ENCODE data around the gene RAB10. TPM values are rescaled to one million over a fixed set of nuclear protein-coding genes. Genes with fewer than 3 reads are reported as not detected.
"Not testable (repeated sequence)": the region's sequence is repeated elsewhere in the genome, so short reads cannot be mapped to it uniquely, and the experiment has no call there.

Gene RAB10
- total RNA-seq, 4 donors from 2014 or later: 61.9 to 95.6 (median 85.1) TPM

DNA sequence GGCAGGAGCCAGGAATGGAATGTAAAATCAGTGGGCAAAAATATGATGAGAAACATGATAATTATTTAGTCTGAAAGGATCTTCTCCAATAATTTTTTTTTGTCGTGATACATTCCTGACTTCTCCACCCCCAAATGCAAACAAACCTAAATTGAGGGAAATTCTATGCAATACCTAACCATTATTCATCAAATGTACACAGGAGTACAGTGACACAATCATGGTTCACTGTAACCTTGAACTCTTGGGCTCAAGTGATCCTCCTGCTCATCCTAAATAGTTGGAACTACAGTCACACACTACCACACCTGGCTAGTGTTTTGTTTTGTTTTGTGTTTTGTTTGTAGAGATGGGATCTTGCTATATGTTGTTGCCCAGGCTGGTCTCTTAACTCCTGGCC lies 46.5 kb downstream of the RAB10 start:
- Histone ChIP-seq H3K9me3 (no peaks in the 10 kb centered on the region), H3K36me3 (no peaks in the 10 kb centered on the region), H3K27me3 (no peaks in the 10 kb centered on the region), H3K4me3 (no peak overlapping the region), H3K4me1 (peaks cover 0 to 12% (median 0%) of the 10 kb centered on the region in 4 donors), H3K27ac (no peak overlapping the region)
- TF ChIP-seq POLR2A (IDR thresholded peaks at IDR 0.05): no peak
- TF ChIP-seq, protein P1, sequence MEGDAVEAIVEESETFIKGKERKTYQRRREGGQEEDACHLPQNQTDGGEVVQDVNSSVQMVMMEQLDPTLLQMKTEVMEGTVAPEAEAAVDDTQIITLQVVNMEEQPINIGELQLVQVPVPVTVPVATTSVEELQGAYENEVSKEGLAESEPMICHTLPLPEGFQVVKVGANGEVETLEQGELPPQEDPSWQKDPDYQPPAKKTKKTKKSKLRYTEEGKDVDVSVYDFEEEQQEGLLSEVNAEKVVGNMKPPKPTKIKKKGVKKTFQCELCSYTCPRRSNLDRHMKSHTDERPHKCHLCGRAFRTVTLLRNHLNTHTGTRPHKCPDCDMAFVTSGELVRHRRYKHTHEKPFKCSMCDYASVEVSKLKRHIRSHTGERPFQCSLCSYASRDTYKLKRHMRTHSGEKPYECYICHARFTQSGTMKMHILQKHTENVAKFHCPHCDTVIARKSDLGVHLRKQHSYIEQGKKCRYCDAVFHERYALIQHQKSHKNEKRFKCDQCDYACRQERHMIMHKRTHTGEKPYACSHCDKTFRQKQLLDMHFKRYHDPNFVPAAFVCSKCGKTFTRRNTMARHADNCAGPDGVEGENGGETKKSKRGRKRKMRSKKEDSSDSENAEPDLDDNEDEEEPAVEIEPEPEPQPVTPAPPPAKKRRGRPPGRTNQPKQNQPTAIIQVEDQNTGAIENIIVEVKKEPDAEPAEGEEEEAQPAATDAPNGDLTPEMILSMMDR (IDR thresholded peaks at IDR 0.05): no peak
- no peak for DNase-seq

DNA sequence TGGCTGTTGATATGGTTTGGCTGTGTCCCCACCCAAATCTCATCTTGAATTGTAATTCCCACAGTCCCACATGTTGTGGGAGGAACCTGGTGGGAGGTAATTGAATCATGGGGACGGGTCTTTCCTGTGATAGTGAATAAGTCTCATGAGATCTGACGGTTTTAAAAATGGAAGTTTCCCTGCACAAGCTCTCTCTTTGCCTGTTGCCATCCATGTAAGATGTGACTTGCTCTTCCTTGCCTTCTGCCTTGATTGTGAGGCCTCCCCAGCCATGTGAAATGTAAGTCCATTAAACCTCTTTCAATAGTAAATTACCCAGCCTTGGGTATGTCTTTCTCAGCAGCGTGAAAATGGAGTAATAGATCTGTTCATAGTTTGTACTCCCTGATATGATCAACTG lies 47.0 kb downstream of the RAB10 start:
- H3K27ac ChIP-seq, H3K27me3 ChIP-seq, H3K36me3 ChIP-seq, H3K9me3 ChIP-seq, H3K4me3 ChIP-seq, H3K4me1 ChIP-seq, DNase-seq: not testable (repeated sequence)

DNA sequence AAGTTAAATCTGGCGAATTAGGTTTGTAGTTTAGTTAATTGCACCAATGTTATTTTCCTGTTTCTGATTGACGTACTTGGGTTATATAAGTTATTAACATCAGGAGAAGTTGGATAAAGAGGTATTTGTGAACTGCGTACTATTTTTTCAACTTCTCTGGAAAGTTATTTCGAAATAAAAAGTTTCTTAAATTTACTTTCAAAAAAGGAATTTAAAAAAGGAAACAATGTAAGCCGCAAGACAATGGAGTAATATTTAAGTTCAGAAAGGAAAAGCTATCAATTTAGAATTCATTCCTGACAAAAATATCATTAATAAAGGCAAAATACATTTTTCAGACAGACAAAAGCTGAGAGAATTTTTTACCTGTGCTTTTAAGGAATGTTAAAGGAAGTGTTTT lies 47.7 kb downstream of the RAB10 start:
- no peak for TF ChIP-seq POLR2A (IDR thresholded peaks at IDR 0.05)
- TF ChIP-seq, protein P1 (IDR thresholded peaks at IDR 0.05): no peak
- Histone ChIP-seq H3K36me3 (no peaks in the 10 kb centered on the region), H3K4me3 (no peak overlapping the region), H3K27ac (no peak overlapping the region), H3K27me3 (no peaks in the 10 kb centered on the region), H3K9me3 (no peaks in the 10 kb centered on the region), H3K4me1 (peaks cover 0 to 3% (median 0%) of the 10 kb centered on the region in 4 donors)
- DNase-seq: no peak

DNA sequence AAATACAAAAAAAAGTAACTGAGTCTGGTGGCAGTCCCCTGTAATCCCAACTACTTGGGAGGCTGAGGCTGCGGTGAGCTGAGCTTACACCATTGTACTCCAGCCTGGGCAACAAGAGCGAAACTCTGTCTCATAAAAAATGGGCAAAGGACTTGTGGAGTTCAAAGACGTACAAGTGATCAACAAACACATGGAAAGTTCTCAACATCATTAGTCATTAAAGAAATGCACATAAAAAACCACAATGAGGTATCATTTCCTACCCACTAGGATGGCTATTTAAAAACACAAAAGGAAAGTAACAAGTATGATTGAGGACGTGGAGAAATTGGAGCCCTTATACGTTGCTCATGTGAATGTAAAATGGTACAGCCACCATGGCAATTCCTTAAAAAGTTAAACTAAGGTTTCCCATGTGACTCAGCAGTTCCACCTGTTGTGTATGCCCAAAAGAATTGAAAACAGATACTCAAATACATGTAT lies 52.3 kb downstream of the RAB10 start:
- H3K4me1 ChIP-seq: peaks cover 0 to 4% (median 0%) of the 10 kb centered on the region in 4 donors
- TF ChIP-seq POLR2A (IDR thresholded peaks at IDR 0.05): no peak
- TF ChIP-seq, protein P1 (IDR thresholded peaks at IDR 0.05): no peak

DNA sequence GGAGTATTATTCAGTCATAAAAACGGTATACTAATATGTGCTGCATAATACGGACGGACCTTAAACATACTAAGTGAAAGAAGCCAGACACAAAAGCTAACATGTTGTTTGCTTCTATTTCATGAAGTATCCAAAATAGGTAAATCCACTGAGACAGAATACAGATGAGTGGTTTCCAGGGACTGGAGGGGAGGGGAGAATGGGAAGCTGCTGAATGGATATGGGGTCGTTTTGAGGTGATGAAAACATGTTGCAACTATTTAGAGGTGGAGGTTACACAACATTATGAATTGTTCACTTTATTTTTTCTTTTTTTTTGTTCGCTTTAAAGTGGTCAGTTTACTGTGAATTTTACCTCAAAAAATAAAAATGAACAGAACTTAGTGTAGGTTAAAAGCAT lies 52.9 kb downstream of the RAB10 start:
- H3K4me1 ChIP-seq: peaks cover 0 to 4% (median 0%) of the 10 kb centered on the region in 4 donors
- H3K36me3 ChIP-seq: no peaks in the 10 kb centered on the region
- H3K4me3 ChIP-seq: no peak overlapping the region
- no peaks in the 10 kb centered on the region for H3K9me3 ChIP-seq
- H3K27me3 ChIP-seq: no peaks in the 10 kb centered on the region
- H3K27ac ChIP-seq: no peak overlapping the region
- no peak for DNase-seq
- TF ChIP-seq POLR2A (IDR thresholded peaks at IDR 0.05): no peak
- TF ChIP-seq, protein P1 (IDR thresholded peaks at IDR 0.05): no peak

More for the DNA sequence above, 52.3 kb downstream of the RAB10 start:
- Histone ChIP-seq H3K4me3 (no peak overlapping the region), H3K9me3 (no peaks in the 10 kb centered on the region), H3K27me3 (no peaks in the 10 kb centered on the region), H3K36me3 (no peaks in the 10 kb centered on the region), H3K27ac (no peak overlapping the region)
- no peak for DNase-seq

DNA sequence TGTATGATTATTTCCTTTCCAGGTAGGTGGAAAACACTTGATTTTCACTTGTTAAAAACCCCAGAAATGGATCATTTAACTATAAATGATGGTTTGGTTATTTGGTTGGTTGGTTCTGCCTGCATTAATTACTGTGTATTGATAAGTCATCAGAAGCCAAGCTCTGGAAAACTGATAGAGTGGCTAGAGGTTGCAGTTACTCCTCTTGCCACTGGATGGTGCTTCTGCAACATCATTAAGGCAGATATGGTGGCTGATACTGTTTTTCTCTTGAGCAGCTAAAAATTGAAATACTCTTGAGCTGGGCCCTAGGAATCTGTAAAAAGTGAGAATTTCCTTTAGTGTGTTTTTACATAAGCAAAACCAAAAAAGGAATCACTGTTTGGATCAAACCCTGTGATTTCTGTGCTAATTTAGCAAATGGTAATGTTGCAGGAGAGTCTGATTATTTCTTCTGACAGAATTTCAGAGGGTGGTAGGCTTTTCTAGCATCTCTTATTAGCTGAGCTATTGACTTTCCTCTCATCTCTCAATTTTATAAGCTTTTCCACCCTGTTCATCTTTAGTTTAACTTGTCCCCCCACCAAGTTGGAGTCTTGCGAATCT lies 54.3 kb downstream of the RAB10 start:
- H3K27ac ChIP-seq: no peak overlapping the region
- H3K4me1 ChIP-seq: peaks cover 0 to 4% (median 0%) of the 10 kb centered on the region in 4 donors
- H3K27me3 ChIP-seq: no peaks in the 10 kb centered on the region
- no peaks in the 10 kb centered on the region for H3K36me3 ChIP-seq
- no peak overlapping the region for H3K4me3 ChIP-seq
- TF ChIP-seq, protein P1 (IDR thresholded peaks at IDR 0.05): peak; percentile 20 to 79 (median 76)
- no peak for TF ChIP-seq POLR2A (IDR thresholded peaks at IDR 0.05)
- no peaks in the 10 kb centered on the region for H3K9me3 ChIP-seq
- peak in 1 of 3 donors; percentile 63 for DNase-seq

DNA sequence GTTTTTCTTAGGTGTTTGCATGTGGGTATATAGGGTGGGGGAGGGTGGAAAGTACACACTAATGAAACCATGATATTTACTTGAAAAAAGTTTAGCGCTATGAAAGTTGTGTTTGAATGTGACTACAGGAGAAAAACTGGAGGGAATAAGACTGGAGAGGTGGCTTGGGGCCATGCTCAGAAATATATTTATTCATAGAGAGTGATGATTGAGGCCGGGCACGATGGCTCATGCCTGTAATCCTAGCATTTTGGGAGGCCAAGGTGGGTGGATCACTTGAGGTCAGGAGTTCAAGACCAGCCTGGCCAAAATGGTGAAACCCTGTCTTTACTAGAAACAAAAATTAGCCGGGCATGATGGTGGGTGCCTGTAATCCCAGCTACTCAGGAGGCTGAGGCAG lies 55.0 kb downstream of the RAB10 start:
- not testable (repeated sequence) for H3K27me3 ChIP-seq, H3K4me3 ChIP-seq, H3K36me3 ChIP-seq, H3K9me3 ChIP-seq, DNase-seq, H3K27ac ChIP-seq, H3K4me1 ChIP-seq

Measured in Peyer's patch (tissue), 4 donors.